ENCODE data around the gene WDR37. TPM values are rescaled to one million over a fixed set of nuclear protein-coding genes. Genes with fewer than 3 reads are reported as not detected.
"Not testable (repeated sequence)": the region's sequence is repeated elsewhere in the genome, so short reads cannot be mapped to it uniquely, and the experiment has no call there.

WDR37 gene
- total RNA-seq, 2 donors from 2014 or later = 11.9 to 22.8 TPM

DNA sequence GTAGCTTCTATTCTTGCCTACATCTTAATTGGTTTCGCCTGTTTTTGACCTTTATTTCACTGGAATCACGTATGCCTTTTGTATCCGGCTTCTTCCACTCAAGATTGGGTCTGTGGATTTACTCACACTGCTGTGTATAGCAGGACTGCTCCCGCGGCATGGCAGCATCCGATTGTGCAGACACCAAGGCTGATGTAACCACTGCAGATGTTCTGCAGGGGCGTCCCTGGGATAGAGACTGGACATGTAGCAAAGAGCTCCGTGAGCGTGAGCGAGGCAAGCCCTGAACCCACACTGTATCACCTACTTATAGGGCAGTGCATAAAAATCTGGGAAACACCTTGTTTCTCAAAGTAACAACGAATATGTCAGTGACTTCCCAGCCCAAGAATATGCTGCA is 19.1 kb upstream of the WDR37 start:
- no peaks in the 10 kb centered on the region for H3K9me3 ChIP-seq
- TF ChIP-seq CTCF (IDR thresholded peaks at IDR 0.05) = no peak
- no peaks in the 10 kb centered on the region for H3K27me3 ChIP-seq (replicated peaks; ENCODE audit: insufficient read depth)
- H3K27ac ChIP-seq = no peak overlapping the region
- intact Hi-C loops (cut with DNase I) = no loop called here
- no peaks in the 10 kb centered on the region for H3K36me3 ChIP-seq
- WGBS = 88% methylated on average over 11 of the region's 11 CpGs
- no peak for DNase-seq (ENCODE audit: low spot score)
- H3K4me1 ChIP-seq (replicated peaks) = peaks cover 13% of the 10 kb centered on the region
- no peak overlapping the region for H3K4me3 ChIP-seq

DNA sequence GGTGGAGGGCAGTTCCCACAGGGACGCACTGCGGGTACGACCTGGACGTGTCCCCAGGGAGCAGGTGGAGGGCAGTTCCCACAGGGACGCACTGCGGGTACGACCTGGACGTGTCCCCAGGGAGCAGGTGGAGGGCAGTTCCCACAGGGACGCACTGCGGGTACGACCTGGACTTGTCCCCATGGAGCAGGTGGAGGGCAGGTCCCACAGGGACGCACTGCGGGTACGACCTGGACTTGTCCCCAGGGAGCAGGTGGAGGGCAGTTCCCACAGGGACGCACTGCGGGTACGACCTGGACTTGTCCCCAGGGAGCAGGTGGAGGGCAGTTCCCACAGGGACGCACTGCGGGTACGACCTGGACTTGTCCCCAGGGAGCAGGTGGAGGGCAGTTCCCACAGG is 17.4 kb upstream of the WDR37 start:
- H3K27me3 ChIP-seq (replicated peaks; ENCODE audit: insufficient read depth); H3K36me3 ChIP-seq; H3K4me3 ChIP-seq; H3K27ac ChIP-seq; intact Hi-C loops (cut with DNase I); DNase-seq (ENCODE audit: low spot score); H3K9me3 ChIP-seq: not testable (repeated sequence)
- 93% methylated on average over 12 of the region's 20 CpGs for WGBS
- H3K4me1 ChIP-seq (replicated peaks) = peaks cover 13% of the 10 kb centered on the region

GRCh38 chr10:1040133-1040532 is 16.1 kb upstream of the WDR37 start:
- Histone ChIP-seq H3K27me3 (replicated peaks; ENCODE audit: insufficient read depth) (no peaks in the 10 kb centered on the region), H3K36me3 (no peaks in the 10 kb centered on the region), H3K4me3 (no peak overlapping the region), H3K4me1 (replicated peaks) (peaks cover 5% of the 10 kb centered on the region), H3K27ac (no peak overlapping the region), H3K9me3 (no peaks in the 10 kb centered on the region)
- WGBS = 69% methylated on average over 3 of the region's 3 CpGs
- intact Hi-C loops (cut with DNase I) = no loop called here
- no peak for DNase-seq (ENCODE audit: low spot score)
- no peak for TF ChIP-seq CTCF (IDR thresholded peaks at IDR 0.05)
- TF ChIP-seq POLR2A (IDR thresholded peaks at IDR 0.05) = no peak
- no peak for TF ChIP-seq POLR2AphosphoS5 (IDR thresholded peaks at IDR 0.05)

DNA sequence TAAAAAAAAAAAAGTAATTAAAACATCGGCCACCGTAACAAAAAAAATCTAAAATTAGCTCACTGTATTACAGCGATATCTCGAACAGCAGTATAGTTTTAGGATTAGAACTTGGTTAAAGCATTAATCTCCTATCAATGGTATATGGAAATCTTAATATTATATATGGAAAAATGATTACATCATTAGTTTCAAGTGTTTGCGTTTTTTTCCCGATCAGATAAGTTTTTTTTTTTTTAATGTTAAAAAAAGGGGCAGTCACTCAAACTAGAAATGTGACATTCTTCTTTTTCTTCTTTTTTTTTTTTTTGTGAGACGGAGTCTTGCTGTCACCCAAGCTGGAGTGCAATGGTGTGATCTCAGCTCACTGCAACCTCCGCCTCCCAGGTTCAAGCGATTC is 14.7 kb upstream of the WDR37 start:
- peaks cover 3% of the 10 kb centered on the region for H3K4me1 ChIP-seq (replicated peaks)
- no peak for DNase-seq (ENCODE audit: low spot score)
- no peaks in the 10 kb centered on the region for H3K36me3 ChIP-seq
- intact Hi-C loops (cut with DNase I) = no loop called here
- H3K27ac ChIP-seq = no peak overlapping the region
- H3K27me3 ChIP-seq (replicated peaks; ENCODE audit: insufficient read depth) = no peaks in the 10 kb centered on the region
- WGBS = 94% methylated on average over 9 of the region's 9 CpGs
- H3K9me3 ChIP-seq = no peaks in the 10 kb centered on the region
- H3K4me3 ChIP-seq = no peak overlapping the region
- TF ChIP-seq POLR2A (IDR thresholded peaks at IDR 0.05) (no peak), POLR2AphosphoS5 (IDR thresholded peaks at IDR 0.05) (no peak), CTCF (IDR thresholded peaks at IDR 0.05) (no peak)

- Histone ChIP-seq H3K9me3 (no peaks in the 10 kb centered on the region), H3K27ac (peak overlapping the region in 1 of 2 donors; percentile 25), H3K36me3 (no peaks in the 10 kb centered on the region), H3K4me1 (replicated peaks) (peaks cover 3% of the 10 kb centered on the region), H3K27me3 (replicated peaks; ENCODE audit: insufficient read depth) (no peaks in the 10 kb centered on the region), H3K4me3 (no peak overlapping the region)
- TF ChIP-seq POLR2AphosphoS5 (IDR thresholded peaks at IDR 0.05) (peak; percentile 10), CTCF (IDR thresholded peaks at IDR 0.05) (no peak), POLR2A (IDR thresholded peaks at IDR 0.05) (no peak)
- 75% methylated on average over 12 of the region's 12 CpGs for WGBS
- intact Hi-C loops (cut with DNase I) = no loop called here
- no peak for DNase-seq (ENCODE audit: low spot score)
Observed at GRCh38 chr10:1043532-1043995, 12.6 kb upstream of the WDR37 start.

Measured in prostate gland (tissue), 2 donors.